SK-MEL-5 (cell line): ENCODE results near the gene SAPCD1. TPM values are rescaled to one million over a fixed set of nuclear protein-coding genes. Genes with fewer than 3 reads are reported as not detected.
"Not testable (repeated sequence)": the region's sequence is repeated elsewhere in the genome, so short reads cannot be mapped to it uniquely, and the experiment has no call there.

Source experiments
- DNase-seq: peaks from one replicate; pipeline ENCODE4 v3.0.0-alpha.2; 2016; ENCODE audit warnings: low read depth, low spot score
- in situ Hi-C: cut with HindIII; loops from 2 replicates; pipeline ENCODE4 v1.10.0; 2016; ENCODE audit warnings: low sequenced_read_pairs, high pct_unique_total_duplicates, low pct_unique_long_range_greater_than_20kb
- total RNA-seq: library from RNA; depleted of rRNA; stranded (reverse); fragments of >200 nt; shearing (Covaris generic); gene quantifications from 2 replicates; pipeline ENCODE4 v1.2.3, GENCODE V29; 2014

Gene SAPCD1
- total RNA-seq, 1 experiment from 2014 or later = 1.7 TPM

GRCh38 chr6:31782126-31782855 is 19.8 kb downstream of the SAPCD1 start:
- in situ Hi-C loops = no loop called here
- DNase-seq = no peak

- in situ Hi-C loops = no loop called here
Measured at GRCh38 chr6:31784098-31784925, 21.9 kb downstream of the SAPCD1 start.

GRCh38 chr6:31785475-31785874 is 23.0 kb downstream of the SAPCD1 start:
- no peak for DNase-seq
- in situ Hi-C loops = no loop called here

More at GRCh38 chr6:31784098-31784925, 21.9 kb downstream of the SAPCD1 start:
- no peak for DNase-seq

DNA sequence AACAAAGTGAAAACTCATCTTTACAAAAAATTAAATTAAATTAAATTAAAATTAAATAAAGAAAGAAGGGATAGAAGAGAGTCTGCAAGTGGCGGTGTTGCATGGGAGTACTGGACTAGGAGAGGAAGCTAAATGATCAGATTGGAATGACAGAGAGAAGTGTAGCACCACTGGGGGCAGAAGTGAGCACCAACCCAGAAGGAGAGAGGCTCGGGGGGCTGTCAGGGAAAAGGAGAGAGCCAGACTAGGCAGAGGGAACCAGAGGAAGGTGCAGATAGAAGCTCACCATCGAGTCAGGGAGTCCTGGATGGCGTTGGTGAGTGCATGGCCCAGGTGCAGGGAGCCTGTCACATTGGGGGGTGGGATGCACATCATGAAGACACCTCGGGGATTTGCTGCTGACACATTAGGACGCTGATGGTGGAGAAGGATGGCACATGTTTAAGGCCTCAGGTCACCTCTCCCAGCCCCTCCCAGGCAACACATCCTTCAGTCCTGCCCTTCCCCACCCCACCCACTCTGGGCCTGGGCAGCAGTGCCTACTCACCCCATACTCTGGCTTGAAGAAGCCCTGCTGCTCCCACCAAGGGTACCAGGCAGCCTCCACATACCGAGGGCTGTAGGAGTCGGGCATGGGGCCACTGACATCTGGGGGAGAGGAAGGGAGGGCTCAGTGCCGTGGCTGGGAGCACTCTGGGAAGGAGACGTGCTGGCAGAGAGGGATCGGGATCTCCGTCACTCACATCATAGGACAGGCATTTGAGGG is 29.1 kb downstream of the SAPCD1 start:
- in situ Hi-C loops = no loop called here
- peak; percentile 69 for DNase-seq

DNA sequence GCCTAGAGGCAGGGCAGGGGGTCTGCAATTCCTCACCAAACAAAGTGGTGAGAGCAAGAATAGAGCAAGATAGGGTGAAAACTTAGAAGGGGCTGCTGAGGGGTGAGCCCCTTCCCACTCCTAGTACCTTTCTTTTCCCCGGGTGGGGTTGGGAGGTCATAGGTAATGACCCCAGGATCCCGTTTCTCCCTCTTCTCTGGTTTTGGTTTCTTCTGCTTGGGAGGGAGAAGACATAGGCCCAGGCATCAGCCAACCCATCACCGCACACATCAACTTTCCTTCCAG is 29.6 kb downstream of the SAPCD1 start:
- in situ Hi-C loops = no loop called here
- no peak for DNase-seq

GRCh38 chr6:31792761-31793171 is 30.3 kb downstream of the SAPCD1 start:
- in situ Hi-C loops = no loop called here

GRCh38 chr6:31793927-31794245 is 31.4 kb downstream of the SAPCD1 start:
- DNase-seq, in situ Hi-C loops: not testable (repeated sequence)

More at GRCh38 chr6:31792761-31793171, 30.3 kb downstream of the SAPCD1 start:
- no peak for DNase-seq

GRCh38 chr6:31794294-31794865 is 31.9 kb downstream of the SAPCD1 start:
- no peak for DNase-seq
- in situ Hi-C loops = no loop called here

- no peak for DNase-seq
- in situ Hi-C loops = no loop called here
Measured at GRCh38 chr6:31794866-31795615, 32.6 kb downstream of the SAPCD1 start.

GRCh38 chr6:31795616-31796298 is 33.3 kb downstream of the SAPCD1 start, which contains the start of gene VARS1:
Gene VARS1, minus strand, starts transcription at chr6:31795752. Its CDS starts 535 bp downstream, at chr6:31795217.
- in situ Hi-C loops = no loop called here
- DNase-seq = peak; percentile 89

DNA sequence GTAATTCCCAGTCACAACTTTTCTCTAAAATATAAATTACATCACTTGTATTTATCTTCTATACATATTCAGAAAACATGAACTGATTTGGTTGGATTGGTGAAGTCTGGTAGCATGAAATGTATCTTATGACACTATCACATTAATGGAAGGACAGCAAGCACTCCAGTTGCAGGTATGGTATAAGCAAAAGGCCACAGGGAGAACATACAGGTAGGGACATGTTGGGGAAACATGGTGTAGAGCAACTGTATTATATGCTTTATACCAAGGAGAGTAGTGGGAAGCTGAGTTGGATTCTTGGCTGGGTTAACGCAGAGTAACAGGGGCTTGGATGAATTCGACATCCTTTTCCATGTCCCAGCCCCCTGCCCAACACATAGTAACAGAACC is 34.5 kb downstream of the SAPCD1 start:
- no peak for DNase-seq
- in situ Hi-C loops = no loop called here

DNA sequence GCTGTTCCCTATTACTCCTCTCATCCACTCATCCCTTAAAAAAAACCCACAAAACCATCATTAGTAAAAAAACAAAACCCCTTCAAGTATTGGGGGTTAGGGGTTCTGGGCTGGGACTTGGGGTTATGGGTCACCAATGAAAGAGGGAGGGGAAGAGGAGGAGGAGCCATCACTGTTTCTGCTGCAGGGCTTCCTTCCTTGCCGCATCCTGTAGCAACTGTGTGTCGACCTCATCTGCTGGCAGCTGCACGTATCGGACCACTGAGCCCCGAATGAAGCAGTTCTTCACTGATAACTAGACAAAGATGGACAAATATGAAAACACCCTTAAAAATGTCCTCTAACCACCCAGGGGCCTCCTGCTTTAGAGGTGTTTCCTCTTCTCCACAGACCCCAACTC is 35.1 kb downstream of the SAPCD1 start:
- in situ Hi-C loops = no loop called here
- no peak for DNase-seq

GRCh38 chr6:31799781-31800180 is 37.3 kb downstream of the SAPCD1 start:
- in situ Hi-C loops = no loop called here
- no peak for DNase-seq

GRCh38 chr6:31801031-31801927 is 38.8 kb downstream of the SAPCD1 start:
- DNase-seq, in situ Hi-C loops: not testable (repeated sequence)

- no peak for DNase-seq
- in situ Hi-C loops = no loop called here
Measured at GRCh38 chr6:31805939-31806469, 43.5 kb downstream of the SAPCD1 start.
